Lung (tissue), 12 donors: ENCODE measurements around the gene FAM13C. TPM values are rescaled to one million over a fixed set of nuclear protein-coding genes. Genes with fewer than 3 reads are reported as not detected.

Experiments
- ATAC-seq: fragments of 200-7000 bp; cut with Tn5 transposase; one replicate; pipeline ENCODE4 v1.9.1; 2020; ENCODE audit warnings: moderate number of reproducible peaks; ENCODE audit not compliant: insufficient read depth, low FRiP score
- DNase-seq, 3 donors: peaks; one replicate each; pipeline ENCODE4 v3.0.0-alpha.2; 2013 to 2017
- H3K27ac ChIP-seq, 2 donors: one replicate each; pipeline ENCODE4 v1.5.1; 2013; ENCODE audit warnings: mild to moderate bottlenecking in 2 of 2, moderate library complexity in 2 of 2, control low read depth in 1 of 2, inconsistent platforms in 1 of 2, low read depth in 1 of 2, low read length in 1 of 2
- H3K27me3 ChIP-seq, 3 donors: one replicate each; pipeline ENCODE4 v1.5.1; 2013; ENCODE audit warnings: low read length in 2 of 3; ENCODE audit not compliant: control insufficient read depth in 3 of 3, insufficient read depth in 3 of 3
- H3K36me3 ChIP-seq, 4 donors: one replicate each; pipeline ENCODE4 v1.5.1; 2013; ENCODE audit warnings: low read length in 4 of 4, mild to moderate bottlenecking in 1 of 4, moderate library complexity in 1 of 4; ENCODE audit not compliant: control insufficient read depth in 4 of 4, insufficient read depth in 4 of 4
- H3K4me1 ChIP-seq, 5 donors: one replicate each; pipeline ENCODE4 v1.5.1; 2013; ENCODE audit warnings: low read length in 5 of 5, mild to moderate bottlenecking in 2 of 5, moderate library complexity in 1 of 5; ENCODE audit not compliant: control insufficient read depth in 5 of 5, insufficient read depth in 5 of 5
- H3K4me3 ChIP-seq: one replicate; pipeline ENCODE4 v1.5.1; 2013; ENCODE audit warnings: mild to moderate bottlenecking, control low read depth, moderate library complexity
- H3K9ac ChIP-seq, 2 donors: one replicate each; pipeline ENCODE4 v1.5.1; 2013; ENCODE audit warnings: low read length in 2 of 2, control low read depth in 1 of 2; ENCODE audit not compliant: insufficient read depth in 1 of 2
- H3K9me3 ChIP-seq, 4 donors: one replicate each; pipeline ENCODE4 v1.5.1; 2013; ENCODE audit warnings: low read length in 3 of 4, mild to moderate bottlenecking in 1 of 4, moderate library complexity in 1 of 4; ENCODE audit not compliant: control insufficient read depth in 4 of 4, insufficient read depth in 3 of 4
- CTCF ChIP-seq: IDR thresholded peaks from 2 replicates; pipeline ENCODE4 v1.5.1; 2012; ENCODE audit warnings: mild to moderate bottlenecking; ENCODE audit errors: control extremely low read depth, extremely low read depth
- WGBS, 2 donors: extraction: QIAGEN DNeasy Blood & Tissue Kit; methylation state at CpG; one replicate each; pipeline ENCODE4 v1.1.7; 2013; 5-methylcytosine and 5-hydroxymethylcytosine counted together
- polyA plus RNA-seq, 2 donors: library from polyadenylated mRNA; stranded (reverse); fragments of 200-250 nt; gene quantifications; one replicate each; pipeline ENCODE4 v1.2.1, GENCODE V29; 2013
- total RNA-seq, 2 donors: library from RNA; depleted of rRNA in 1 of 2; stranded (reverse); fragments of >200 nt in 1 of 2; gene quantifications; one replicate each; pipeline ENCODE4 v1.2.1, GENCODE V29; 2014 to 2021
- donor health status: control.
- donor health status: control.
- donor health status: Bipolar disorder and iron deficiency.
- donor health status: healthy.
- donor health status: DM: yes; HTN: yes; CAD: no.

The FAM13C gene
- total and polyA plus RNA-seq, 4 donors: 1.2 to 59.0 (median 6.2) TPM

- H3K27ac ChIP-seq: peak overlapping the region; percentile 24 to 25
- ATAC-seq (no peak), DNase-seq (no peak)
- H3K4me3 ChIP-seq: no peak overlapping the region
- peaks cover 0 to 2% (median 0%) of the 10 kb centered on the region in 4 donors for H3K36me3 ChIP-seq
- no peak overlapping the region for H3K9ac ChIP-seq
- no peak for TF ChIP-seq CTCF
- H3K27me3 ChIP-seq: no peaks in the 10 kb centered on the region
- no peaks in the 10 kb centered on the region for H3K9me3 ChIP-seq
- H3K4me1 ChIP-seq: peaks cover 0 to 17% (median 6%) of the 10 kb centered on the region in 5 donors
Measured at GRCh38 chr10:59311025-59311424, 51.3 kb downstream of the FAM13C start.

DNA sequence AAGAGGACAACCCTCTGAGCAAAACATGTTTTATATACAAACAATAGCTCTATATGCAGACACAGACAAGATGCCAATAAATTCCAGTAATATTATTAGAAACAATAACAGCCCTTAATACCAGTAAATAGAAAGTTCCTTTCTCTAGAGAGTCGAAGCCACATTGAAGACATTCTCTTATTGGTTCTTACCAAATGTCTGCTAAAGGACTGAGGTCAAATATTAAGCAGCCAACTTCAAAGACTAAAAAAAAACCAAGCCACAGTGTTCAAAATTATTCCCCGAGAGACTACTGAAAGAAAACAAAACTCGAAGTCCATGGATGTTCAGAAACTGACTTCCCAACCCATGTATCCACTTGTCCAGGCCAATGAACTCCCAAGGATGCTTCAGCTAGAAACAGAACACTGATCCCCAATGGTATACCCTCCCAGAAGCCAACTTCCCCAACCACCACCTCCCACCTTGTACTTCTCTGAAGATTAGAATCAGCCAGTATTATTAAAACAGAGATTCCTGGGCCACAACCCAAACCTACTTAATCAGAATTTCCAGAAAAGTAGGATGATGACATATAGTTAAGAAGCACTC lies 51.9 kb downstream of the FAM13C start:
- no peak overlapping the region for H3K9ac ChIP-seq
- no peaks in the 10 kb centered on the region for H3K9me3 ChIP-seq
- no peak for TF ChIP-seq CTCF
- WGBS, 2 donors: 60 to 77% methylated on average over 3 of the region's 3 CpGs
- peaks cover 0 to 2% (median 0%) of the 10 kb centered on the region in 4 donors for H3K36me3 ChIP-seq
- ATAC-seq (no peak), DNase-seq (no peak)
- no peak overlapping the region for H3K4me3 ChIP-seq
- H3K27me3 ChIP-seq: no peaks in the 10 kb centered on the region
- peak overlapping the region in 1 of 2 donors; percentile 25 for H3K27ac ChIP-seq
- H3K4me1 ChIP-seq: peaks cover 0 to 14% (median 6%) of the 10 kb centered on the region in 5 donors

- no peak overlapping the region for H3K9ac ChIP-seq
- TF ChIP-seq CTCF: no peak
- DNase-seq (no peak), ATAC-seq (no peak)
- H3K27ac ChIP-seq: no peak overlapping the region
- no peaks in the 10 kb centered on the region for H3K27me3 ChIP-seq
- no peak overlapping the region for H3K4me3 ChIP-seq
- WGBS, 2 donors: 91 to 100% methylated on average over 1 of the region's 2 CpGs
- no peaks in the 10 kb centered on the region for H3K9me3 ChIP-seq
- peaks cover 0 to 2% (median under 1%) of the 10 kb centered on the region in 4 donors for H3K36me3 ChIP-seq
- H3K4me1 ChIP-seq: peaks cover 0 to 36% (median 8%) of the 10 kb centered on the region in 5 donors
Measured at GRCh38 chr10:59304521-59305097, 57.7 kb downstream of the FAM13C start.
